IMR-90 (cell line): Measurements from ENCODE around the gene CEP41.

Experiments used
- BHLHE40 ChIP-seq: fragments of 150-350 bp; IDR thresholded peaks from 2 replicates; pipeline ENCODE4 v1.6.1; 2016; ENCODE audit warnings: mild to moderate bottlenecking, low read depth, low read length
- CEBPB ChIP-seq: IDR thresholded peaks from 2 replicates; pipeline ENCODE4 v1.6.1; 2012; ENCODE audit warnings: low read depth, low read length, improper control_type of control experiment
- FOS ChIP-seq: fragments of 150-350 bp; IDR thresholded peaks from 2 replicates; pipeline ENCODE4 v1.6.1; 2016; ENCODE audit warnings: low read depth, low read length
- MAFK ChIP-seq: IDR thresholded peaks from 2 replicates; pipeline ENCODE4 v1.6.1; 2012; ENCODE audit warnings: low read depth, low read length, improper control_type of control experiment
- MXI1 ChIP-seq: IDR thresholded peaks from 2 replicates; pipeline ENCODE4 v1.6.1; 2012; ENCODE audit warnings: low read depth, mild to moderate bottlenecking, low read length, moderate library complexity, borderline replicate concordance
- POLR2A ChIP-seq: IDR thresholded peaks from 2 replicates; pipeline ENCODE4 v1.6.1; 2012; ENCODE audit warnings: mild to moderate bottlenecking, low read depth, low read length
- RAD21 ChIP-seq: IDR thresholded peaks from 2 replicates; pipeline ENCODE4 v1.6.1; 2012; ENCODE audit warnings: low read length, improper control_type of control experiment
- RCOR1 ChIP-seq: IDR thresholded peaks from 2 replicates; pipeline ENCODE4 v1.6.1; 2012; ENCODE audit warnings: mild to moderate bottlenecking, low read length, improper control_type of control experiment; ENCODE audit not compliant: insufficient replicate concordance
- SMC3 ChIP-seq: fragments of 150-350 bp; IDR thresholded peaks from 2 replicates; pipeline ENCODE4 v1.6.1; 2016; ENCODE audit warnings: low read depth, mild to moderate bottlenecking, antibody characterized with exemption, low read length, moderate library complexity
- TF ChIP-seq, protein P1 (sequence below): conservative IDR thresholded peaks from 2 replicates; pipeline ENCODE4 v1.5.1; 2012; ENCODE audit warnings: mild to moderate bottlenecking, low read depth, low read length, improper control_type of control experiment

DNA sequence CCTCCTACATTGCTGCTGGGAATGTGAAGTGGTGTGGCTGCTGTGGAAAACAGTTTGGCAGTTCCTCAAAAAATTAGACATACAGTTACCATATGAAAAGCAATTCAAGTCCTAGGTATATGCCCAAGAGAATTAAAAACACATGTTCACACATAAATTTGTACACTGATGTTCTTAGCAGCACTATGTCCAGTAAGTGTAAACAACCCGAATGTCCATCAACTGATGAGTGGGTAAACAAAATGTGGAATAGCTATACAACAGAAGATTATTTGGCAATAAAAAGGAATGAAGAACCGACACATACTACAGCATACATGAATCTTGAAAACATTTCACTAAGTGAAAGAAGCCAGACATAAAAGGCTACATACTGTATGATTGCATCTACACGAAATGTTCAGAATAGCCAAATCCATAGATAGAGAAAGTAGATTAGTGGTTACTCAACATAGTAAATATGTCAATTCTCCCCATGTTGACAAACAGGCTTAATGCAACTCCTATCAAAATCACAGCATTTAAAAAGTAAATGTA lies 17.2 kb downstream of the CEP41 start:
- TF ChIP-seq, protein P1, sequence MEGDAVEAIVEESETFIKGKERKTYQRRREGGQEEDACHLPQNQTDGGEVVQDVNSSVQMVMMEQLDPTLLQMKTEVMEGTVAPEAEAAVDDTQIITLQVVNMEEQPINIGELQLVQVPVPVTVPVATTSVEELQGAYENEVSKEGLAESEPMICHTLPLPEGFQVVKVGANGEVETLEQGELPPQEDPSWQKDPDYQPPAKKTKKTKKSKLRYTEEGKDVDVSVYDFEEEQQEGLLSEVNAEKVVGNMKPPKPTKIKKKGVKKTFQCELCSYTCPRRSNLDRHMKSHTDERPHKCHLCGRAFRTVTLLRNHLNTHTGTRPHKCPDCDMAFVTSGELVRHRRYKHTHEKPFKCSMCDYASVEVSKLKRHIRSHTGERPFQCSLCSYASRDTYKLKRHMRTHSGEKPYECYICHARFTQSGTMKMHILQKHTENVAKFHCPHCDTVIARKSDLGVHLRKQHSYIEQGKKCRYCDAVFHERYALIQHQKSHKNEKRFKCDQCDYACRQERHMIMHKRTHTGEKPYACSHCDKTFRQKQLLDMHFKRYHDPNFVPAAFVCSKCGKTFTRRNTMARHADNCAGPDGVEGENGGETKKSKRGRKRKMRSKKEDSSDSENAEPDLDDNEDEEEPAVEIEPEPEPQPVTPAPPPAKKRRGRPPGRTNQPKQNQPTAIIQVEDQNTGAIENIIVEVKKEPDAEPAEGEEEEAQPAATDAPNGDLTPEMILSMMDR: no peak
- no peak for TF ChIP-seq POLR2A
- no peak for TF ChIP-seq RAD21
- no peak for TF ChIP-seq SMC3
- no peak for TF ChIP-seq MAFK
- no peak for TF ChIP-seq CEBPB
- TF ChIP-seq BHLHE40: no peak
- TF ChIP-seq MXI1: no peak
- no peak for TF ChIP-seq FOS
- TF ChIP-seq RCOR1: no peak
